Trophoblast cell (in vitro differentiated cells and primary cell): ENCODE measurements around the gene PHKB.

Source experiments
- DNase-seq, 2 donors: peaks; one replicate each; pipeline ENCODE4 v3.0.0-alpha.2; 2016
- H2AFZ ChIP-seq: 2 replicates; pipeline ENCODE4 v1.6.1; 2013; ENCODE audit warnings: low read length, moderate library complexity, mild to moderate bottlenecking; ENCODE audit not compliant: insufficient read depth, poor library complexity
- H2AK5ac ChIP-seq: 2 replicates; pipeline ENCODE4 v1.6.1; 2013; ENCODE audit warnings: mild to moderate bottlenecking, low read length
- H2BK120ac ChIP-seq: 2 replicates; pipeline ENCODE4 v1.6.1; 2013; ENCODE audit warnings: low read length, mild to moderate bottlenecking, moderate library complexity; ENCODE audit not compliant: insufficient read depth, poor library complexity
- H2BK12ac ChIP-seq: 2 replicates; pipeline ENCODE4 v1.6.1; 2013; ENCODE audit warnings: mild to moderate bottlenecking, low read length, moderate library complexity
- H2BK5ac ChIP-seq: 2 replicates; pipeline ENCODE4 v1.6.1; 2013; ENCODE audit warnings: low read length, low read depth, moderate library complexity, mild to moderate bottlenecking; ENCODE audit not compliant: poor library complexity
- H3K14ac ChIP-seq: 2 replicates; pipeline ENCODE4 v1.6.1; 2013; ENCODE audit warnings: mild to moderate bottlenecking, low read length
- H3K18ac ChIP-seq: 2 replicates; pipeline ENCODE4 v1.6.1; 2013; ENCODE audit warnings: mild to moderate bottlenecking, low read length
- H3K23ac ChIP-seq: 2 replicates; pipeline ENCODE4 v1.6.1; 2013; ENCODE audit warnings: low read length
- H3K27ac ChIP-seq: 2 replicates; pipeline ENCODE4 v1.5.1; 2013; ENCODE audit warnings: low read depth, mild to moderate bottlenecking, inconsistent platforms, low read length, moderate library complexity
- H3K27me3 ChIP-seq: 2 replicates; pipeline ENCODE4 v1.6.1; 2013; ENCODE audit warnings: inconsistent platforms, mild to moderate bottlenecking, low read length, moderate library complexity; ENCODE audit not compliant: insufficient read depth
- H3K36me3 ChIP-seq, 2 experiments: 1 replicate in 1 of 2; 2 replicates in 1 of 2; pipeline ENCODE4 v1.6.1; 2013; ENCODE audit warnings: low read length in 2 of 2, mild to moderate bottlenecking in 2 of 2, moderate library complexity in 1 of 2; ENCODE audit not compliant: insufficient read depth in 2 of 2, control insufficient read depth in 1 of 2
- H3K4ac ChIP-seq: 2 replicates; pipeline ENCODE4 v1.6.1; 2013; ENCODE audit warnings: low read depth, mild to moderate bottlenecking, low read length, moderate library complexity
- H3K4me1 ChIP-seq, 2 experiments: 1 replicate in 1 of 2; 2 replicates in 1 of 2; pipeline ENCODE4 v1.6.1; 2013; ENCODE audit warnings: low read length in 2 of 2, mild to moderate bottlenecking in 2 of 2, moderate library complexity in 1 of 2; ENCODE audit not compliant: insufficient read depth in 2 of 2, control insufficient read depth in 1 of 2
- H3K4me2 ChIP-seq: 2 replicates; pipeline ENCODE4 v1.6.1; 2013; ENCODE audit warnings: inconsistent platforms, mild to moderate bottlenecking, low read length, moderate library complexity
- H3K4me3 ChIP-seq: 2 replicates; pipeline ENCODE4 v1.5.1; 2013; ENCODE audit warnings: mild to moderate bottlenecking, low read depth, low read length, inconsistent platforms
- H3K79me1 ChIP-seq: one replicate; pipeline ENCODE4 v1.6.1; 2013; ENCODE audit warnings: low read length
- H3K79me2 ChIP-seq: 2 replicates; pipeline ENCODE4 v1.6.1; 2013; ENCODE audit warnings: low read length, mild to moderate bottlenecking; ENCODE audit not compliant: control insufficient read depth, insufficient read depth, poor library complexity
- H3K9ac ChIP-seq: 2 replicates; pipeline ENCODE4 v1.6.1; 2013; ENCODE audit warnings: mild to moderate bottlenecking, low read length
- H3K9me3 ChIP-seq: 2 replicates; pipeline ENCODE4 v1.6.1; 2013; ENCODE audit warnings: low read depth, mild to moderate bottlenecking, control low read depth, inconsistent platforms, low read length; ENCODE audit not compliant: insufficient read depth
- H4K12ac ChIP-seq: 2 replicates; pipeline ENCODE4 v1.6.1; 2013; ENCODE audit warnings: low read depth, mild to moderate bottlenecking, low read length, moderate library complexity
- H4K8ac ChIP-seq: 2 replicates; pipeline ENCODE4 v1.6.1; 2013; ENCODE audit warnings: low read depth, mild to moderate bottlenecking, low read length, moderate library complexity
- H4K91ac ChIP-seq: one replicate; pipeline ENCODE4 v1.6.1; 2013; ENCODE audit warnings: low read depth, mild to moderate bottlenecking, low read length, moderate library complexity
- WGBS: extraction: QIAGEN DNeasy Blood & Tissue Kit; methylation state at CpG from one replicate; pipeline ENCODE4 v1.1.7; 2013; ENCODE audit warnings: missing lambda C conversion rate; ENCODE audit not compliant: insufficient read length, insufficient coverage; ENCODE audit errors: extremely low coverage; 5-methylcytosine and 5-hydroxymethylcytosine counted together

The PHKB gene

GRCh38 chr16:47699106-47699505 is 238.0 kb downstream of the PHKB start:
- H4K12ac ChIP-seq, result no peak overlapping the region
- H3K4ac ChIP-seq, result no peak overlapping the region
- no peak overlapping the region for H4K8ac ChIP-seq
- no peak overlapping the region for H2BK5ac ChIP-seq
- no peaks in the 10 kb centered on the region for H3K79me2 ChIP-seq
- no peak overlapping the region for H2BK12ac ChIP-seq
- H3K9ac ChIP-seq, result no peak overlapping the region
- no peak overlapping the region for H3K27ac ChIP-seq
- no peak for DNase-seq
- no peak overlapping the region for H3K4me2 ChIP-seq
- no peaks in the 10 kb centered on the region for H3K79me1 ChIP-seq
- no peak overlapping the region for H3K4me3 ChIP-seq
- no peak overlapping the region for H2AFZ ChIP-seq
- no peaks in the 10 kb centered on the region for H3K4me1 ChIP-seq
- H3K36me3 ChIP-seq, result peaks cover 4% of the 10 kb centered on the region in 2 experiments
- no peak overlapping the region for H3K14ac ChIP-seq
- no peaks in the 10 kb centered on the region for H3K9me3 ChIP-seq
- whole genome bisulfite sequencing, result no CpG with 5 or more reads among the region's 5 CpGs
- no peak overlapping the region for H2BK120ac ChIP-seq
- no peaks in the 10 kb centered on the region for H3K27me3 ChIP-seq
- no peak overlapping the region for H4K91ac ChIP-seq
- no peak overlapping the region for H2AK5ac ChIP-seq
- H3K18ac ChIP-seq, result no peak overlapping the region
- no peak overlapping the region for H3K23ac ChIP-seq

DNA sequence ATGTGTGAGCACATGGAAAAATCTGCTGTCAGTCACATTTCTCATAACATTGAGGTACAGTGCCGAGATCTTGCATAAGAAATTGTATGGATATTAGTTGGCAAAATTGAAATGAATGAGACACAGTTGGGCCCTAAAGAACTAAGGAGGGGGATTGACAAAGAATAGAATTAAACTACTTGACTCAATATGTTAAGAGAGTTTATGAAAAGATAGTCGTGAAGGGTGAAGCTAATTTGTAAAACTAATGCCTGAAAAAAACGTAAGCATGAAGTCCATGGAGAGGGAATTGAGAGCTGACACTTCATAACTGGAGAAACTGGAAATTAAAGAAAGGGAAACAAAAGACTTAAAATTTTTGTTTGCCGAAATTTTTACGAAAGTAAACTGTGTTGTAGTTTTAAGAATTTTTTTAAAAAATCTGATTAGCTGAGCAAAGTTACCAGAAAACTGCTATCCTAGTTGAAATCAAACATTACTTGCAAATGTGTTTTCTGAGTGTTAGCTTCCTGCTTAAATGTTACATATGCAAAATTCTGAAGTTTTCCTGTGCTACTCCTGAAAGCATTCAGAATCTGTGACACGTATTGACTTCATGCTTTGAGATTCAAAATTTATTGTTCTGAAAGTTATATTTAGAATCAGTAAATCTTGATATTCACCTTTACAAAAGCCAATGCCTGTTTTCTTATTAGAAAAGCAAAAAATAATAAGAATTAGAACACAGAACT is 239.9 kb downstream of the PHKB start:
- Histone ChIP-seq H3K9ac (no peak overlapping the region), H3K14ac (no peak overlapping the region), H2BK12ac (no peak overlapping the region), H3K4me1 (no peaks in the 10 kb centered on the region), H3K4me2 (no peak overlapping the region), H3K4ac (no peak overlapping the region), H2BK5ac (no peak overlapping the region), H4K8ac (no peak overlapping the region), H3K79me2 (no peaks in the 10 kb centered on the region), H3K9me3 (no peaks in the 10 kb centered on the region), H3K4me3 (no peak overlapping the region), H4K91ac (no peak overlapping the region), H2BK120ac (no peak overlapping the region), H3K27me3 (no peaks in the 10 kb centered on the region), H2AFZ (no peak overlapping the region), H3K79me1 (no peaks in the 10 kb centered on the region), H3K27ac (no peak overlapping the region), H4K12ac (no peak overlapping the region), H3K36me3 (peaks cover 2 to 4% of the 10 kb centered on the region in 2 experiments), H3K23ac (no peak overlapping the region), H2AK5ac (no peak overlapping the region), H3K18ac (no peak overlapping the region)
- 100% methylated on average over 2 of the region's 6 CpGs for WGBS
- no peak for DNase-seq

DNA sequence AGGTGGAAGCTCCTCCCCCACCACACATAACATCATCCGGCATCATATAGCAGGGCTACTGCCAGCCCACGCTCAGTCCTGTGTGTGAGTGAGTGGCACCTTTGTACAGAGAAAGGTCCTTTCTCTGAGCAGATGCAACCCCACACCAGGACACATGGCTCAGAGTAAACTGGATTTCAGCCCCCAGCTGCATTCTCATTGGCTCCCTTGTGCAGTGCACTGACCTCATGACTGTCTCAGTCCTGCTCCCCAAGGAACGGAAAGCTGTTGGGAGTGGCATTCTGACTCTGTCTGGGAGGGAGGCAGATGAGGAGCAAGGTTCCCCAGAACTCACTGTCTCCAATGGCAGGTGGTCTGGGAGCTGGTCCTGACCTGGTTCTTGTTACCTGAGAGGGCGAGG is 244.1 kb downstream of the PHKB start:
- no peak overlapping the region for H2AFZ ChIP-seq
- no peak overlapping the region for H2AK5ac ChIP-seq
- H3K23ac ChIP-seq, result no peak overlapping the region
- H3K79me1 ChIP-seq, result no peaks in the 10 kb centered on the region
- no peak overlapping the region for H4K12ac ChIP-seq
- H3K9ac ChIP-seq, result no peak overlapping the region
- no peak overlapping the region for H3K4me3 ChIP-seq
- no peak overlapping the region for H2BK120ac ChIP-seq
- H2BK12ac ChIP-seq, result no peak overlapping the region
- H3K9me3 ChIP-seq, result no peaks in the 10 kb centered on the region
- no peaks in the 10 kb centered on the region for H3K79me2 ChIP-seq
- WGBS, result no CpG with 5 or more reads among the region's 4 CpGs
- no peak overlapping the region for H2BK5ac ChIP-seq
- no peaks in the 10 kb centered on the region for H3K36me3 ChIP-seq
- H4K91ac ChIP-seq, result no peak overlapping the region
- no peaks in the 10 kb centered on the region for H3K4me1 ChIP-seq
- no peak overlapping the region for H4K8ac ChIP-seq
- H3K4ac ChIP-seq, result no peak overlapping the region
- no peak overlapping the region for H3K14ac ChIP-seq
- H3K18ac ChIP-seq, result no peak overlapping the region
- H3K27ac ChIP-seq, result no peak overlapping the region
- H3K4me2 ChIP-seq, result no peak overlapping the region
- no peaks in the 10 kb centered on the region for H3K27me3 ChIP-seq
- DNase-seq, result no peak

- Histone ChIP-seq H3K36me3 (no peaks in the 10 kb centered on the region), H3K18ac (no peak overlapping the region), H3K23ac (no peak overlapping the region), H3K14ac (no peak overlapping the region), H3K4me1 (peaks cover 10 to 13% of the 10 kb centered on the region in 2 experiments), H2AK5ac (no peak overlapping the region), H3K9ac (no peak overlapping the region), H3K9me3 (no peaks in the 10 kb centered on the region), H3K79me1 (peaks cover 11% of the 10 kb centered on the region), H3K79me2 (peaks cover 2% of the 10 kb centered on the region), H3K4me3 (no peak overlapping the region), H2BK120ac (no peak overlapping the region), H2BK5ac (no peak overlapping the region), H2AFZ (no peak overlapping the region), H4K12ac (no peak overlapping the region), H3K4me2 (no peak overlapping the region), H3K4ac (no peak overlapping the region), H4K91ac (no peak overlapping the region), H3K27ac (no peak overlapping the region), H4K8ac (no peak overlapping the region), H2BK12ac (no peak overlapping the region), H3K27me3 (no peaks in the 10 kb centered on the region)
- WGBS, result no CpG with 5 or more reads among the region's 4 CpGs
- no peak for DNase-seq
Observed at GRCh38 chr16:47711809-47712208, 250.7 kb downstream of the PHKB start.
